Left ventricle myocardium superior (tissue), 1 donor: ENCODE data around the gene ERCC6L2. TPM values are rescaled to one million over a fixed set of nuclear protein-coding genes. Genes with fewer than 3 reads are reported as not detected.
A peak's percentile ranks its signal among the peaks of the same experiment; 100 is the strongest.

Experiments used
- ATAC-seq: fragments of 200-7000 bp; cut with Tn5 transposase; one replicate; pipeline ENCODE4 v1.9.1; 2020; ENCODE audit warnings: mild to moderate bottlenecking, moderate library complexity
- DNase-seq: peaks from one replicate; pipeline ENCODE4 v3.0.0-alpha.2; 2020
- intact Hi-C: fragments of 100-400 bp; cut with micrococcal nuclease; formaldehyde crosslinking; loops from one replicate; pipeline ENCODE4 v1.11.0; 2022
- total RNA-seq: library from RNA; stranded (reverse); fragmentation: NEBNext Ultra II Directional; extraction: Animal tissue kit (Norgen Biotek cat#: 25700); gene quantifications from one replicate; pipeline ENCODE4 v1.2.1, GENCODE V29; 2021
- donor health status: DM: no; HTN: yes; CAD: no; lungs with severe emphysema.

Gene ERCC6L2
- total RNA-seq, 1 donor from 2014 or later, result 22.9 TPM

DNA sequence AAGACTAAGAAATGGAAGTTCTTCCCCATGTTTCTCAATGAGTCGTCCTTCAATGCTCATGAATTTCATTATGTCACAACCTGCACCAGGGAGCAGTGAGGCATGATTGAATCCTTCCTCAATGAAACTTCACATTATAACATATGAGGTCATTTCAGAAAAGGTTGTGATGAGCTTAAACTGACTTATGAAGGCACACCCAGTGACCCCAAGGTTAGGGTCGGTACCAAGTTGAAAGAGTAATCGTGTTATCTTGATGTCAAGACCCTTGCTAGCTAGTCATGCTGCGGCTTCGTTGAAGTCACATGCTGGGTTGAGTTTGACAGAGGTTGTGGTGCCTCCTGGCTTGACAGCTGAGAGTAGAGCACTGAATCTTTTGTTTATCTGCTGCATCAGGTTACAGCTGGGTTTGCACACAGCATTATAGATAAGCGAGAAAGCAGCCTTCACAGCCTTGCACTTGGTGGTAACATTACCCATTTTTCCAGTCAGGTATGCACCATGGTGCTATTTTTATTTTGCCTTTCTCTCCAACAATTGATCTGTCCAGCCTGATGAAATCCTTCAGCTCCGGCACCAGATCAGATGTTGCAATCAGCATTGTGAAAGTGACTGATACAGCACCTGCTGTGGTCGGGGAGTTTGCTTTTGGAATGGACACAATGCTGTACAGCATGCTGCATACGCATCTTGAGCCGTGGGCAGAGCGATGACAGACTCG is 133.2 kb downstream of the ERCC6L2 start:
- DNase-seq, result no peak
- intact Hi-C loops, result no loop called here
- ATAC-seq, result no peak

DNA sequence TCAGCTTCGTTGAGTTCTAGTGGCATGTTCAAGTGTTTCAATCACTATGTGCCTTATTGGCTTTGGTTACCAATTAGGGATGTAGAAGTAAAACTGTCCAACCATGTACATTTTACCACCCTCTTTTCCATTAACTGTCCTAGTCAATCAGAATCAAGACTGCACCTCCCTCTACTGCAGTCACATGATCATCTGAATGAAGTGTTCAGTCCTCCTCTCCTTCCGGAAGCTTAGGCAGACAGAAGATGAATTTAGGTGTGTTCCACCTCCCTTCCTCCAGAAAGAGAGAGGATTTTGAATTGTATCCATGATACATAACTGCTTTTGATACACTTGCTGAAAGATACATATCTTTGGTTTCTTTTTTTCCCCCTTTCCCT is 133.7 kb downstream of the ERCC6L2 start:
- ATAC-seq (no peak), DNase-seq (no peak)
- intact Hi-C loops, result no loop called here

DNA sequence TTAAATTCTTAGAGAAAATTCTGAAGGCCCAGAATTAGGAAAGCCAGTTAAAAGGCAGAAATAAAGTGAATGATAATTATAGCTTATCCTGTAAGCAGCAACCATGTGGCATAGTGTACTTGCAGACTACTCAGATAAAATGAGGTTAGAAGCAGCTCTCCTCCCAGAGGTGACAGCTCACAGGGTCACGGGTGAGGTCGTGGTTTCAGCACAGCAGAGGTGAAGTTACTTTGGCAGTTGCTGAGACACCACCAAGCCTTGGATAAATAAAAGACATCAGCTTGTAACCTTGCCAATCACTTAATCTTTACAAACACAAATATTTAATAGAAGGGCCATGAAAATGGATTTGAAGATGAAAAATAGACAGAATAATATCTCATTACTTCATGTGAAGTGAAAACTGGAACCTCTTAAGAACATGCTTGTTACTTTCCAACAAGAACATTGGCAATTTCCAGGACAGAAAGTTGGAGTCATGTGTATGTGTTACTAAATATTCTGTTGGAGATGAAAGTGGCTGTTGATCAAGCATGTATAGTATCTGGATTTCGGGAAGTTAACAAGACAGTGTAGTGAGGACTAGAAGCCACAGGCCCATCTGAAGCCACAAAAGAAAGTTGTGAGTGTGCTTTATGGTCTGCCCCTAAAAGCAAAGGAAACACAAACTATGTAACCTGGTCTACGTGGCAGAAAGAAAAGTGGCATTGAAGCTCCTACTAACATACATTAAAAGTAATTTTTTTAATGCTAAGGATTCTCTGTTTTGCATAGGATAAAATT is 134.4 kb downstream of the ERCC6L2 start:
- peak; percentile 71 for ATAC-seq
- intact Hi-C loops, result no loop called here
- no peak for DNase-seq

DNA sequence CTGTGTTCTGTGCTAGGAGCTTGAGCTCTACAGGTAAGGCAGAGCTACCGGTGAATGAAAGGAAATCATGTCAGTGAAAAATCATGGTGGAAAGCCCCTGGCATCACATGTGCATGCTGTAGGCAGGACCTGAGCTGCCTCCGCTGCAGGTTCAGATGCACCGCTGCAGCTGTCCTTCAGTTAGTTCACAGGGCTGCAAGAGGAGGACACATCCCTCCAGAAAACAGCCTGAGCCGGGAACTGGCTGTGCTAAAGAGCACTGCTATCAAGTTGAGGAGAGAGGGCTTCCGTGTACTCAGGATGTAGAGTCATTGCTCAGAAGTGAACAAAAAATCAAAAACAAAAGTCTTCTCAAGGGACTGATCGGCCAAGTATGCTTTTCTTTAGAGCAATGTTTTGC is 138.6 kb downstream of the ERCC6L2 start:
- DNase-seq (no peak), ATAC-seq (peak; percentile 17)
- intact Hi-C loops, result no loop called here

DNA sequence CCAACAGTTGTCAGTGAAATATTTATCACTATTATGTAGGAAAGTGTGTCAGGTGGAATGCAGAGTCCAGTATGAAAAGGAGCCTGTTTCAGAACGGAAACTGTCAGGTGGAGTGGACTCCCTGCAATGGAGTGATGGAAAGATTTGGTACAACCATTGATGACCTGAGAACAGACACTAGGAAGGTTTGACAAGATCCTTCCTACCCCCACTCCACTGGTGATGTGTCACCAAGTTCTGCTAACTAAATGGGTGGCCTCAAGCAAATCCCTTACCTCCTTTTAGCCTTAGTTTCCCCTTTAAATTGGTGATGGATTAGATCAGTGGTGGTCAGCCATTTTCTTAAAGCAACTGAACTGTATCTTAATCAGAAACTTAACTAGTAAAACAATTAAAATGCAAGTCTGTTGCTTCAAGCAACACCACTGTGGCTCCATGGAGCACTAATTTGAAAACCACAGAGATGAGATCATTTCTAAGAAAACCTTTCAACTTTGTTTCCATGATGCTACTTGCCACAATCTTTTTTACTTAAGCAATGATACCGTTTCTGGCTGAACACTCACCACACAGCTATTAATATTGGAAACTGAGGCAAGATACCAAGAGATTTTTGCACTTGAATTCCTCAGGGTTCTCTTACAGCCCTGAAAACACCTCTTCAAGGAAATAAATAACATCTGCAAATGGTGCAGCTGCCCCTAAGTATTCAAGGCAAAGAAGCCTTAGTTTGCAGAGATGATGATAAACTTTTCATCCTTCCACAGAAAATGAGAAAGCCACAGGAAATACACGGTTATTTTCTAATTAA is 140.6 kb downstream of the ERCC6L2 start:
- intact Hi-C loops, result no loop called here
- DNase-seq, result no peak
- ATAC-seq, result no peak
